GM18873 (cell line): ENCODE data around the gene CLEC4E.
"Not testable (repeated sequence)": the region's sequence is repeated elsewhere in the genome, so short reads cannot be mapped to it uniquely, and the experiment has no call there.

ENCODE experiments used
- ATAC-seq: cut with Tn5 transposase; IDR thresholded peaks from one replicate; pipeline ENCODE4 v1.9.1; 2021; ENCODE audit warnings: mild to moderate bottlenecking, moderate library complexity, moderate number of reproducible peaks; ENCODE audit not compliant: unreplicated experiment, low FRiP score

CLEC4E gene

DNA sequence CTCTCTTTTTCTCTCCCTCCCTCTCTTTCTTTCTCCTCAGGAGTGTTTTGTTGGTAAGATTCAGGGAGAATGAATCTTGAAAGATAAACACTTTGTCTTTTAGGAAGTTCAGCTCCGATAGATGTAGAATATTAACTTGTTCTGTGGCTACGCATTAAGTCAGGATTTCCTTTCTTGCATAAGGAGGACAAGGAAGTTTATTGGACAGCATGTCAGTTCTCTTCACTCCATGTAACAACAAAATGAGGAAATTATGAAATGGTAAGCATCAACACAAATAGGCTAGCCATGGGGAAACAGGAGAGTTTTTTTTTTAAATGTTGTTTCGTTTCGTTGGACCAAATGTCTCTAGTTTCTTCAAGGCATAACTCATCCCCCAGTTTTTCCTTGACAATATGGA, at the start of gene CLEC4E:
CLEC4E (minus strand) TSS at position 75 of the 400 bp plus-strand sequence. CDS start 108 bp downstream, outside the sequence.
- not testable (repeated sequence) for ATAC-seq

DNA sequence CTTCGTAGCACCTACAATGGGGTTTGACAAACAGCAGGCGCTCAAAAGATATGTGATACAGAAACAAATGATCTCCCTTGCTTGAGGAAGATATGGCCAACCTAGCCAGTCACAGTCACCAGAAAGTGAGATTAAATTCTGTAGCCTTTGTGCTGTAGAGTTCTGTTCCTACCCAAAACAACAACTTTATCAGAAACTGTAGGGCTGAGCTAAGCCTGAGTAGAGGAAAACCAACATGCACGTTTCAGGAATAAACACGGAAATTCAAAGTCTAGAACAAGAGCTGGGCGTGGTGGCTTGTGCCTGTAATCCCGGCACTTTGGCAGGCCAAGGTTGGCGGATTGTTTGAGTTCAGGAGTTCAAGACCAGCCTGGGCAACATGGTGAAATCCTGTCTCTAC, 49.0 kb upstream of the CLEC4E start:
- ATAC-seq: no peak

- ATAC-seq: not testable (repeated sequence)
These were observed 43.8 kb upstream of the CLEC4E start for GRCh38 chr12:8584478-8584877.

DNA sequence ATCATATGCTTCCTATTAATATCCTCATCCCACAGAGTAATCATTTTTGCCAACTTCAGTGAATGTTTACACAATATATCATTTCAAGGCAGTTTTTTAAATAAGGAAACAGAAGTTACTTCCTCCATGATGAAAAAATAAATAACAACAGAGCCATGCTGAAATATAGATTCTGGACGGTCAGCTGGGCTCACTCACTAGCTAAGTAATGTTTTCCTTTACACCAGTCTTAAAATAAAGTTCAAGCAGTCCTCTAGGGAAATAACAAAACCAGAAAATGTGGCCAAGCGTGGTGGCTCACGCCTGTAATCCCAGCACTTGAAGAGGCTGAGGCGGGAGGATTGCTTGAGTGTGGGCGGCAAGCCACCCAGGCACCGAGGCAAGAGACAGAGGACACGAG, 43.3 kb upstream of the CLEC4E start:
- no peak for ATAC-seq

DNA sequence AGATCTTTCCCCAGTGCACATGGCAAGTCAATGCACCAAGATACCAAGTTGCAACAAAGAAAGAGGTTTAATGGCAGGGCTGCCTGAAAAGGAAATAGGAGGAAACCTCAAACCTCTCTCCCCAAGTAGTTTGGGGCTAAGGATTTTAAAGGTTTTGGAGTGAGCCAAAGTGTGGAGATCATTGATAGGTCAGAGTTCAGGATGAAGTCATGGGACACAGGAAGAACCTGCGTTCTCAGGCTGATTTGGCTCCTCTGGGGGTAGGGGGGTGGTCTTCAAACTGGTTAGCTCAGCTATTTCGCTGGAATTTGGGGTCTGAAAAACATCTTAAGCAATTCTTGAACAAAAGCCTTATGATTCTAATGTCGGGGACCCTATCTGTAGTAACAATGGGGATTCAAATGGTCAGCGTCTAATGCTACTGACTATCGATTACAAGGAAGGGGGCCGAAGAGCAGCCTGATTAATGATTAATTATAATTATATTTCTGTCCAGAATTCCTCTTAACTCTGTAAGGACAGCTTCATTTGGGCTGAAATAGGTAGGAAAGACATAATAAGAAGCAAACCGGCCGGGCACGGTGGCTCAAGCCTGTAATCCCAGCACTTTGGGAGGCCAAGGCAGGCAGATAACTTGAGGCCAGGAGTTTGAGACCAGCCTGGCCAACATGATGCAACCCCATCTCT, 40.5 kb upstream of the CLEC4E start:
- no peak for ATAC-seq

DNA sequence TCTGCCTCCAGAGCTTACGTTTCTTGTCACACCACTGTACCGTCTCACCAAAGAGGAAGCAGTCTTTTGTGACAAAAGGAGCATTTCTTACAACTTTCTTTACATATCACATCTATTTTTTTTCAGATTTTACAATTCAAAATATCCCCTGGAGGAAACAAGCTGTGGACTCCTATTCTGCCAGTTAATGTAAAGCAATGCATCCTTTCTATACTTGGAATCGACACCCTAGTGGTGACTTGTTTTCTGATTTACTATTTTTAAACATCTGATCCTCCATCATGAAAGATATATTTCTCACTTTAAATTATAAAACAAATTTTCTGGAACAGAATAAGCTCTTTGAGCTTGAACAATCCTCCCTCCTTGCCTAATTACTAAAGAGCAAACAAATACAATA, 37.2 kb upstream of the CLEC4E start:
- no peak for ATAC-seq

GRCh38 chr12:8572507-8572906, 31.8 kb upstream of the CLEC4E start:
- ATAC-seq: no peak

GRCh38 chr12:8566525-8566924, 25.8 kb upstream of the CLEC4E start:
- no peak for ATAC-seq

DNA sequence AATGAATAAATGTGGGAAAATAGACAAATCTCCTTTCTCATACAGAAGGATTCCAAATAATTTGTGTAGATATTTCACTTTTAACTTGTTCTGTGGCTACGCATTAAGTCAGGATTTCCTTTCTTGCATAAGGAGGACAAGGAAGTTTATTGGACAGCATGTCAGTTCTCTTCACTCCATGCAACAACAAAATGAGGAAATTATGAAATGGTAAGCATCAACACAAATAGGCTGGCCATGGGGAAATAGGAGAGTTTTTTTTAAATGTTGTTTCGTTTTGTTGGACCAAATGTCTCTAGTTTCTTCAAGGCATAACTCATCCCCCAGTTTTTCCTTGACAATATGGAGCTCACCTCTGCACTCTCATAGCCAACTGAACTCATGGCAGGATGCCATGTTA, 25.3 kb upstream of the CLEC4E start:
- not testable (repeated sequence) for ATAC-seq

DNA sequence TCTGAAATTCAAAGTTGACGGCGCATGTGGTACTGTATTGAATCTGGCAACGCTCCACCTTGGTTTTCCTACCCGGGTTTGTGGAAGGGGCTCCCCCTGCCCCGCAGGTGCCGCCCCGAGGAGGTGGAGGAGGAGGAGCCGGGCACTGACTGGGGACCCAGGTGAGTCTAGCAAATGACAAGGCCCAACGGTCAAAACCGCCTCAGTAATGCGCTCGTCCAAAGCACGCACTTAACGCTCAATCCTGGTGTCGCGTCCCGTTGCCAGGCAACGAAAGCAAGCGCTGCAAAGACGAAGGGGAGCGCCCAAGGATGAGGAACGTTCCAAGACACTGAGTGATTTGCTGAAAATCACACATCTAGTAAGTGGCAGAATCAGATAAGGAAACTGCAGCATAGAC, 24.0 kb upstream of the CLEC4E start:
- ATAC-seq: no peak

DNA sequence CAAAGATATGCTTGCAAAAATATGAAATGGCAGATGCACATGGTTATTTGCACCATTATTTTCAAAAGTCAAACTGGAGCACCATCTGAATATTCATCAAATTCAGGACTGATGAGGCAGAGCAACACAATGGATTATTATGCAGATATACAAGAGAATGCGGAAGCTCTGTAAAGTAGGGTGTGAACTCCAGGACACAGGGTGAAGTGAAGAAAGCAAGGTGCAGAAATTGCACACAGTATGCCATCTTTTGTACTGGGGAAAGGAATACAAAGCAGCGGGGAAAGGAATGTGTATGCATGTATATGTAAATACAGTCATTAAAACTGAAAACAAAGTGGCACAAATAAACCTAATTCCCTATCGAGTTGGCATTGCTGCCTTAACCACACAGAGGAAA, 22.7 kb upstream of the CLEC4E start:
- ATAC-seq: no peak

- no peak for ATAC-seq
These were observed 21.6 kb upstream of the CLEC4E start for GRCh38 chr12:8562310-8562709.

DNA sequence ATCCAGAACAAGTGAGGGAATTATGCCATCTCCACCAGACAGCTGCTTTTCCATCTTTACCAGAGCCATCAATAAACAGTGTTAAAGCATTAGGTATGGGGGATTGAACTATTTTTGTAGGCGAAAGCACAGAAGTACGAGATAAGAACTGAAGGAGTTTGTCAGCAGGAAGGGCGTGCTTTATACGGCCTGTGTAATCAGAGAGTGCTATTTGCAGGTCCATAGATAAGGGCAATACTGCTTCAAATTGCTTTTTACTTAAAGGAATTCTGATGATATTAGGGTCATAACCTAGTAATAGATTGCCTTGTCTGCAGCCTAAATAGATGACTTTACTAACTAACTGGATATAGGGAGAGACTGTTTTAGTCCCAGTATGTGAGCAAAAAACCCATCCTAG, 20.3 kb upstream of the CLEC4E start:
- ATAC-seq: no peak

GRCh38 chr12:8559676-8560075, 19.0 kb upstream of the CLEC4E start:
- no peak for ATAC-seq

GRCh38 chr12:8556531-8557097, 15.9 kb upstream of the CLEC4E start:
- no peak for ATAC-seq

- no peak for ATAC-seq
These were observed 13.9 kb upstream of the CLEC4E start for GRCh38 chr12:8554451-8555195.

DNA sequence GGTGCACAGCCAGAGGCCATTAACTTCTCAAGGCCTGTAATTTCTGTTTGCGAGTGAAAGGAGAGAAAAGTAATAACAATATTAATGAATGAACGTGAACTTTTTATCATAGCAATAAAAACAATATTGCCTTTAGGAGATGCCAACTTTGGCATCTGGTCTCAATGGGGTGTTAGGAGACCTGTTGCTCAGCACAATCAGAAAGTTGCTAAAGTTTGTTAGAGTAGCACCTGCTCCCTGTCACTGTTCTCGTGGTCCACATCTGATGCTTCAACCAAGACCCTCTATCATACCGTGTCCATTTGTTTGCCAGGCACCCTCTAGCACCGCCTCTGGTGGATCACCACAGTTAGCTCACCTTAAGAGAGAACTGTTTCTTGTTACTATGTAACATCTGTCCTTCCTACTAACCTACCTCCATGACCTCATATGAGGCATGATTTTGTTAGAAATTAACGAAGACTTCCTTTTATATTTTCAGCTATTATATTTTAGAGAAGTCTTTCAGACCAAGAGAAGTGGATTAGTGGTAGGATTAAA, 12.5 kb upstream of the CLEC4E start:
- ATAC-seq: no peak

DNA sequence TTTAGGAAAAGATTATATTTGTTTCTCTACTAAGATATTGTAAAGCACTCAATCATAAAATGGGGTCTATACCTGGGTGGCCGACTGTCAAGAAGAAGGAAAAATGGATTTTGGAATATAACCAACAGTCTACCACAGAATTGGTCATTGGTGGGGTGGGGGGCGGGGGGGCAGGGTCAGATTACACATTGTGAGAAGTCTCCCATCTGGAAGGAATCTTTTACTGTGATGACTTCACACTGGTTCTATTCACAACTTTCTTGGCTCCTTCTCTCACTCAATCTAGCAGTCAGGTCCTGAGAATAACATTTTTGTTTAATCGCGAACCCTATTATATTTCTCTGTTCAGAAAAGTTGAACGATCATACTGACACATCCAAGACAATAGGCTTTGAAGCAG, 8.7 kb upstream of the CLEC4E start:
- ATAC-seq: no peak

DNA sequence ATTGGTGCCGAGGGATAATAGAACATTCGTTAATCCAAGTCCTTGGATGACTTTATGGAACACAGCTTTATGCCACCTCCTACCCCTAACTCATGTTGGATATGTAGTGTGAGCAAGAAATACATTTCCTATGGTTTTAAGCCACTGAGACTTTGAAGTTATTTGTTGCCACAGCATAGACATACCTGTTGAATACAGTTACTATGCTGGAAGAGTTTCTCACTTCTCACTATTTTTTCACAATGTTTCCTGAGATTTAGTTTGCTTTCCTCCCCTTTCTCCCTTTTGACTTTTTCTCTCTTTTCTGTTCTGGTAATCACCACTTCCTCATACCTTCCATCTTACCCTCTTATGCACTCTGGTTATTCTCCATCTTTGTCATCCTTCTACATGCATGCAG, 7.5 kb upstream of the CLEC4E start:
- no peak for ATAC-seq

DNA sequence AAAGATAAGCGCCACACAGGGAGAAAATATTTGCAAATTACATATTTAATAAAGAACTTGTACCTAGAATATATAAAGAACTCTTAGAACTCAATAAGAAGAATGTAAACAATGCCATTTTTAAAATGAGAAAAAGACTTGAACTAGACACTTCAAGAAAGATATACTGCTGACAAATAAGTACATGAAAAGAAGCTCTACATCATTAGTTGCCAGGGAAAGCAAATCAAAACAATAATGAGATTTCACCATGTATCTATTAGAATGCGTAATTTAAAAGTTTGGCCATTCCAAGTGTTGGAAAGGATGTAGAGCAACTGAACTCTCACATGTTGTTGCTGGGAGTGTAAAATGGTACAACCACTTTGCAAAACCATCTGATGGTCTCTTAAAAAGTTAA, 6.9 kb upstream of the CLEC4E start:
- no peak for ATAC-seq

- no peak for ATAC-seq
These were observed 5.9 kb upstream of the CLEC4E start for GRCh38 chr12:8546591-8546990.
